B cell (primary cell): ENCODE measurements around the gene PHACTR1. TPM values are rescaled to one million over a fixed set of nuclear protein-coding genes. Genes with fewer than 3 reads are reported as not detected.
A peak's percentile ranks its signal among the peaks of the same experiment; 100 is the strongest.

Experiments
- ATAC-seq: fragments of 200-7000 bp; cut with Tn5 transposase; one replicate; pipeline ENCODE4 v1.10.0; 2021; ENCODE audit warnings: low read depth, mild to moderate bottlenecking, moderate number of reproducible peaks, moderate library complexity
- CTCF ChIA-PET: fragments of 350-600 bp; sonication (Branson Sonifier 250); formaldehyde crosslinking; loops from one replicate; lab custom pipeline; 2021; ENCODE audit warnings: antibody characterized with exemption, inconsistent platforms; lab: Charles Lee
- POLR2A ChIA-PET: fragments of 350-600 bp; sonication (Branson Sonifier 250); formaldehyde crosslinking; loops from one replicate; lab custom pipeline; 2021; ENCODE audit warnings: antibody characterized with exemption; lab: Charles Lee
- DNase-seq: peaks from one replicate; pipeline ENCODE4 v3.0.0; 2013
- H2AFZ ChIP-seq: 2 replicates; pipeline ENCODE4 v1.6.1; 2012; ENCODE audit warnings: mild to moderate bottlenecking, low read depth, low read length; ENCODE audit not compliant: insufficient read depth, poor library complexity, severe bottlenecking
- H3K27ac ChIP-seq, 2 donors: 1 replicate in 1 of 2; 2 replicates in 1 of 2; pipeline ENCODE4 v1.5.1; 2012 to 2013; ENCODE audit warnings: low read length in 2 of 2, mild to moderate bottlenecking in 2 of 2, moderate library complexity in 1 of 2
- H3K27me3 ChIP-seq, 4 experiments: fragments of 200-600 bp in 1 of 4; sonication (generic) in 1 of 4; replicated peaks in 1 of 4; 1 replicate in 2 of 4; 2 replicates in 2 of 4; pipeline versions ENCODE4 v1.6.1 to v1.7.0; 2013 to 2016; ENCODE audit warnings: low read length in 3 of 4, mild to moderate bottlenecking in 2 of 4, mixed read lengths in 1 of 4, moderate library complexity in 1 of 4; ENCODE audit not compliant: insufficient read depth in 4 of 4, control insufficient read depth in 3 of 4; ENCODE audit errors: control extremely low read depth in 1 of 4
- H3K36me3 ChIP-seq, 2 experiments: replicated peaks in 1 of 2; 1 replicate in 1 of 2; 2 replicates in 1 of 2; pipeline versions ENCODE4 v1.6.1 to v1.7.1; 2013; ENCODE audit warnings: low read length in 1 of 2; ENCODE audit not compliant: insufficient read depth in 2 of 2, control insufficient read depth in 1 of 2; ENCODE audit errors: control extremely low read depth in 1 of 2, extremely low read depth in 1 of 2
- H3K4me1 ChIP-seq, 2 donors: fragments of 200-600 bp in 1 of 2; sonication (generic) in 1 of 2; 1 replicate in 1 of 2; 2 replicates in 1 of 2; pipeline versions ENCODE4 v1.5.1 to v1.6.1; 2013 to 2017; ENCODE audit warnings: low read length in 2 of 2; ENCODE audit not compliant: control insufficient read depth in 2 of 2, insufficient read depth in 2 of 2
- H3K4me2 ChIP-seq: replicated peaks from 2 replicates; pipeline ENCODE3; 2012; ENCODE audit warnings: mild to moderate bottlenecking, low read depth, low read length; ENCODE audit not compliant: poor library complexity, severe bottlenecking
- H3K4me3 ChIP-seq, 5 experiments: fragments of 200-600 bp in 1 of 5; sonication (generic) in 1 of 5; 1 replicate in 3 of 5; 2 replicates in 2 of 5; pipeline versions ENCODE4 v1.5.1 to v1.7.0; 2011 to 2016; ENCODE audit warnings: low read length in 4 of 5, mild to moderate bottlenecking in 4 of 5, low read depth in 2 of 5, control low read depth in 1 of 5, moderate library complexity in 1 of 5; ENCODE audit not compliant: insufficient read depth in 1 of 5; ENCODE audit errors: control extremely low read depth in 1 of 5, extremely low read depth in 1 of 5
- H3K79me2 ChIP-seq: fragments of 200-600 bp; sonication (generic); one replicate; pipeline ENCODE4 v1.6.0; 2016; ENCODE audit warnings: low read length; ENCODE audit not compliant: control insufficient read depth, insufficient read depth
- H3K9ac ChIP-seq: fragments of 200-600 bp; sonication (generic); 2 replicates; pipeline ENCODE4 v1.6.1; 2017; ENCODE audit warnings: mild to moderate bottlenecking, low read length, moderate library complexity
- H3K9me3 ChIP-seq, 3 donors: one replicate each; pipeline versions ENCODE4 v1.6.1 to v1.7.1; 2013; ENCODE audit warnings: low read length in 2 of 3; ENCODE audit not compliant: control insufficient read depth in 2 of 3, insufficient read depth in 1 of 3; ENCODE audit errors: control extremely low read depth in 1 of 3
- H4K20me1 ChIP-seq: 2 replicates; pipeline ENCODE4 v1.6.0; 2012; ENCODE audit warnings: mild to moderate bottlenecking, low read length; ENCODE audit not compliant: insufficient read depth, control insufficient read depth, poor library complexity, severe bottlenecking
- H3K27ac Mint-ChIP-seq: one replicate; pipeline ENCODE4 v1.8.0; 2021; ENCODE audit warnings: mixed read lengths
- H3K27me3 Mint-ChIP-seq: one replicate; pipeline ENCODE4 v1.8.0; 2021; ENCODE audit warnings: mixed read lengths
- H3K4me1 Mint-ChIP-seq: one replicate; pipeline ENCODE4 v1.8.0; 2021; ENCODE audit warnings: mixed read lengths
- H3K4me3 Mint-ChIP-seq: one replicate; pipeline ENCODE4 v1.8.0; 2021; ENCODE audit warnings: mixed read lengths
- H3K9me3 Mint-ChIP-seq: one replicate; pipeline ENCODE4 v1.8.0; 2022; ENCODE audit warnings: mixed read lengths; ENCODE audit not compliant: insufficient read depth
- EZH2 ChIP-seq: IDR thresholded peaks from 2 replicates; pipeline ENCODE4 v1.6.1; 2012; ENCODE audit warnings: borderline replicate concordance, low read depth, mild to moderate bottlenecking, moderate library complexity, low read length; ENCODE audit not compliant: insufficient read depth, poor library complexity, severe bottlenecking
- WGBS: methylation state at CpG from one replicate; pipeline ENCODE4 v1.1.5; 2013; ENCODE audit warnings: missing lambda C conversion rate; ENCODE audit not compliant: insufficient coverage; 5-methylcytosine and 5-hydroxymethylcytosine counted together
- intact Hi-C: fragments of 100-400 bp; cut with micrococcal nuclease; formaldehyde crosslinking; loops from one replicate; pipeline ENCODE4 v1.10.0; 2022
- polyA plus RNA-seq: library from polyadenylated mRNA; depleted of rRNA; stranded (reverse); fragments of >200 nt; gene quantifications from 2 replicates; pipeline ENCODE4 v1.2.3, GENCODE V29; 2012
- total RNA-seq, 2 donors: library from RNA; stranded (reverse); fragments of 120-200 nt in 1 of 2; gene quantifications; 1 replicate in 1 of 2; 2 replicates in 1 of 2; pipeline versions ENCODE4 v1.2.3 to v1.2.4, GENCODE V29; 2013 to 2022
- TF ChIP-seq, protein P1 (sequence below): fragments of 200-600 bp; IDR thresholded peaks from one replicate; pipeline ENCODE4 v1.8.0; 2022; ENCODE audit warnings: antibody characterized with exemption, mild to moderate bottlenecking

PHACTR1 gene
- total and polyA plus RNA-seq, 2 donors (not counting 1 experiment from before 2014, with no cell fraction given) = 30.2 to 129 TPM

DNA sequence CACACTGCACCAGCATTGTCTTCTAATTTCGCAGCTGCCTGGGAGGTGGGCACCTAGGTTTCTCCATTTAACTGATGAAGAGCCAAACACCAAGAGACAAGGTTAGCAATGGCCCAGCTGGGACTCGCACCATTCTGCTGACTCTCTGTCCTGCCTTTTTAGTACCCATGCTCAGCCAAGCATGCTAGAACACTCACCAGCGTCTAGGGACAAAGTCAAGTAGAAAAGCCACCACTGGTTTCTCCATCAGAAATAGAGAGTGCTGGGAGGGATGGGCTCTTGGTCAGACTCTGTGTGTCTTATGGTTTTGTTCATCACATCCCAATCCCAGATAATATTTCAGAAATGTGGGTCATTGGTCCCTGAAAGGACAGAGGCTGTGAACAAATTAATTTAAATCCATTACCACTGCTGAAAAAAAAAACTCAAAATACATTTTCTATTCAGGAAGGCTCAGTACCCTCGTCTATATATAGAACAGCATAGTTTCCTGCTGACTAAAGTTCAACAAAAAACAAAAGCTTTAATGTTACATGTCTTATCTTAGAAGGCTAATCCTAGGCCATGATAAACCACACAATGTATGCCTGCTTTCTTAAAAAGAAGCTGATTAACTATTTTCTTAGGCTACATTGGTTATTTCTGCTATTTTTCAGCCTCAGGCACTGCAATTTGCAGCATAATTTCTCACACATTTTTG lies 500.8 kb downstream of the PHACTR1 start:
- H3K9ac ChIP-seq = no peak overlapping the region
- H3K27me3 ChIP-seq = no peaks in the 10 kb centered on the region
- Mint-ChIP-seq H3K9me3 (no peaks in the 10 kb centered on the region), H3K4me1 (peaks cover 22% of the 10 kb centered on the region), H3K4me3 (peak overlapping the region; percentile 50), H3K27me3 (peaks cover 5% of the 10 kb centered on the region), H3K27ac (no peak overlapping the region)
- peak overlapping the region in 1 of 5 experiments; percentile 15 for H3K4me3 ChIP-seq
- peaks cover 19% of the 10 kb centered on the region in 2 donors for H3K4me1 ChIP-seq
- no peak for TF ChIP-seq EZH2
- TF ChIP-seq, protein P1, sequence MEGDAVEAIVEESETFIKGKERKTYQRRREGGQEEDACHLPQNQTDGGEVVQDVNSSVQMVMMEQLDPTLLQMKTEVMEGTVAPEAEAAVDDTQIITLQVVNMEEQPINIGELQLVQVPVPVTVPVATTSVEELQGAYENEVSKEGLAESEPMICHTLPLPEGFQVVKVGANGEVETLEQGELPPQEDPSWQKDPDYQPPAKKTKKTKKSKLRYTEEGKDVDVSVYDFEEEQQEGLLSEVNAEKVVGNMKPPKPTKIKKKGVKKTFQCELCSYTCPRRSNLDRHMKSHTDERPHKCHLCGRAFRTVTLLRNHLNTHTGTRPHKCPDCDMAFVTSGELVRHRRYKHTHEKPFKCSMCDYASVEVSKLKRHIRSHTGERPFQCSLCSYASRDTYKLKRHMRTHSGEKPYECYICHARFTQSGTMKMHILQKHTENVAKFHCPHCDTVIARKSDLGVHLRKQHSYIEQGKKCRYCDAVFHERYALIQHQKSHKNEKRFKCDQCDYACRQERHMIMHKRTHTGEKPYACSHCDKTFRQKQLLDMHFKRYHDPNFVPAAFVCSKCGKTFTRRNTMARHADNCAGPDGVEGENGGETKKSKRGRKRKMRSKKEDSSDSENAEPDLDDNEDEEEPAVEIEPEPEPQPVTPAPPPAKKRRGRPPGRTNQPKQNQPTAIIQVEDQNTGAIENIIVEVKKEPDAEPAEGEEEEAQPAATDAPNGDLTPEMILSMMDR = no peak
- no peaks in the 10 kb centered on the region for H3K9me3 ChIP-seq
- no peak for DNase-seq
- no peaks in the 10 kb centered on the region for H3K36me3 ChIP-seq
- no peak overlapping the region for H2AFZ ChIP-seq
- H3K4me2 ChIP-seq = peak overlapping the region; percentile 54
- ChIA-PET POLR2A (no interaction called here), CTCF (interaction anchor here (0.7 kb wide), 1 partner anchor 23 kb away, joined by 3 read pairs; no protein-coding TSS in a partner anchor)
- H4K20me1 ChIP-seq = no peaks in the 10 kb centered on the region
- intact Hi-C loops = no loop called here
- H3K79me2 ChIP-seq = no peaks in the 10 kb centered on the region
- ATAC-seq = no peak
- 5% methylated on average over 3 of the region's 4 CpGs for WGBS
- no peak overlapping the region for H3K27ac ChIP-seq

DNA sequence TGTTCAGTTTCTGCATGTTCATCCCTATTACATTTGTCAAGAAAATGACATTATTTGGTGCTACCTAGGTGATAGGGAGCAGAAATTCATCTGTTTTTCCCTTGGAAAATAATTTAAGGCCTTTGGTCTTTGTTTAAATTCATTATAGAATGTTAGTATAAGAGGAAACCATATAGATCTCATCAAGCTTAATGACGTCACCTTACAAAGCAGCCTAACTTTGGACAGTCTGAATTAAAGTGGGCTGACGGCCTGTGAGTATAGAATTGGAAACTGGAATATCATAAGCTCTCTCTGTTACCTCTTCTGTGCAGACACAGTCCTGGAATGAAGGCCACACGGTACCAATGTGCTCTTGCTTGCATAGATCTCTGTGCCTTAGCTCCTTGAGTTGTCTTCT lies 503.7 kb downstream of the PHACTR1 start:
- Histone ChIP-seq H3K4me2 (no peak overlapping the region), H3K27me3 (no peaks in the 10 kb centered on the region), H3K4me1 (peaks cover 19% of the 10 kb centered on the region in 2 donors), H3K36me3 (no peaks in the 10 kb centered on the region), H3K79me2 (no peaks in the 10 kb centered on the region), H3K9ac (no peak overlapping the region), H3K4me3 (no peak overlapping the region), H2AFZ (no peak overlapping the region), H4K20me1 (no peaks in the 10 kb centered on the region), H3K9me3 (no peaks in the 10 kb centered on the region), H3K27ac (no peak overlapping the region)
- DNase-seq (no peak), ATAC-seq (no peak)
- 90% methylated on average over 2 of the region's 3 CpGs for WGBS
- Mint-ChIP-seq H3K27ac (no peak overlapping the region), H3K4me1 (peaks cover 22% of the 10 kb centered on the region), H3K9me3 (no peaks in the 10 kb centered on the region), H3K27me3 (peaks cover 5% of the 10 kb centered on the region), H3K4me3 (no peak overlapping the region)
- TF ChIP-seq EZH2 = no peak
- TF ChIP-seq, protein P1 = no peak
- ChIA-PET CTCF (interaction anchor here (0.6 kb wide), 1 partner anchor 26 kb away, joined by 3 read pairs; no protein-coding TSS in a partner anchor), POLR2A (no interaction called here)
- intact Hi-C loops = no loop called here
